IMR-90 (cell line): ENCODE measurements around the gene ENHO. TPM values are rescaled to one million over a fixed set of nuclear protein-coding genes. Genes with fewer than 3 reads are reported as not detected.

Experiments used
- ATAC-seq: fragments of 200-7000 bp; cut with Tn5 transposase; 2 replicates; pipeline ENCODE4 v1.9.1; 2020; ENCODE audit warnings: low read depth, mild to moderate bottlenecking, moderate library complexity
- BruUV-seq: library from RNA; stranded (reverse); fragments of 400-500 nt; replicated peaks from 2 replicates; lab custom pipeline; 2021; lab: Mats Ljungman, UMichigan
- CTCF ChIA-PET: fragments of 300-600 bp; formaldehyde crosslinking; extraction: SDS; loops from one replicate; lab custom pipeline; 2021; ENCODE audit warnings: antibody characterized with exemption; lab: Yijun Ruan, JAX
- POLR2A ChIA-PET: fragments of 300-600 bp; sonication (Branson Sonifier 250); formaldehyde crosslinking; loops from one replicate; lab custom pipeline; 2022; ENCODE audit warnings: antibody characterized with exemption; ENCODE audit not compliant: unreplicated experiment; lab: Charles Lee
- DNase-seq: peaks from one replicate; pipeline ENCODE4 v3.0.0; 2013
- H2AFZ ChIP-seq: replicated peaks from 2 replicates; pipeline ENCODE3; 2013; ENCODE audit warnings: low read length, mild to moderate bottlenecking; ENCODE audit not compliant: poor library complexity
- H2AK5ac ChIP-seq: 2 replicates; pipeline ENCODE4 v1.6.1; 2013; ENCODE audit warnings: low read depth, low read length, inconsistent platforms
- H2AK9ac ChIP-seq: replicated peaks from 2 replicates; pipeline ENCODE3; 2013; ENCODE audit warnings: mild to moderate bottlenecking, low read depth, low read length, moderate library complexity; ENCODE audit not compliant: poor library complexity
- H2BK120ac ChIP-seq: 2 replicates; pipeline ENCODE4 v1.6.1; 2013; ENCODE audit warnings: low read depth, low read length, inconsistent platforms
- H2BK15ac ChIP-seq: 3 replicates; pipeline ENCODE4 v1.6.1; 2013; ENCODE audit warnings: low read depth, low read length, inconsistent platforms
- H2BK20ac ChIP-seq: 2 replicates; pipeline ENCODE4 v1.6.1; 2013; ENCODE audit warnings: low read depth, mild to moderate bottlenecking, inconsistent platforms, low read length, moderate library complexity
- H2BK5ac ChIP-seq: 2 replicates; pipeline ENCODE4 v1.6.1; 2013; ENCODE audit warnings: mild to moderate bottlenecking, low read depth, low read length, inconsistent platforms; ENCODE audit not compliant: poor library complexity, severe bottlenecking
- H3K14ac ChIP-seq: replicated peaks from 2 replicates; pipeline ENCODE4 v1.6.1; 2013; ENCODE audit warnings: low read depth, low read length, inconsistent platforms
- H3K18ac ChIP-seq: 2 replicates; pipeline ENCODE4 v1.6.1; 2013; ENCODE audit warnings: low read depth, low read length, control low read depth
- H3K23ac ChIP-seq: 2 replicates; pipeline ENCODE4 v1.6.1; 2013; ENCODE audit warnings: low read depth, low read length, inconsistent platforms
- H3K27ac ChIP-seq: 2 replicates; pipeline ENCODE4 v1.5.1; 2013; ENCODE audit warnings: mild to moderate bottlenecking, control low read depth, low read length; ENCODE audit not compliant: insufficient read depth
- H3K27me3 ChIP-seq: 2 replicates; pipeline ENCODE4 v1.6.1; 2013; ENCODE audit warnings: low read length; ENCODE audit not compliant: control insufficient read depth, insufficient read depth
- H3K36me3 ChIP-seq: 2 replicates; pipeline ENCODE4 v1.6.1; 2013; ENCODE audit warnings: low read length, mixed read lengths; ENCODE audit not compliant: control insufficient read depth, insufficient read depth
- H3K4ac ChIP-seq: 2 replicates; pipeline ENCODE4 v1.6.1; 2013; ENCODE audit warnings: low read depth, low read length, inconsistent platforms
- H3K4me1 ChIP-seq: 2 replicates; pipeline ENCODE4 v1.6.1; 2013; ENCODE audit warnings: low read length, mixed read lengths; ENCODE audit not compliant: control insufficient read depth, insufficient read depth
- H3K4me2 ChIP-seq: 2 replicates; pipeline ENCODE4 v1.6.1; 2013; ENCODE audit warnings: low read depth, mild to moderate bottlenecking, control low read depth, low read length, moderate library complexity
- H3K4me3 ChIP-seq: 2 replicates; pipeline ENCODE4 v1.5.1; 2013; ENCODE audit warnings: low read depth, mild to moderate bottlenecking, control low read depth, low read length, moderate library complexity; ENCODE audit not compliant: insufficient read depth
- H3K56ac ChIP-seq: 2 replicates; pipeline ENCODE4 v1.6.1; 2013; ENCODE audit warnings: low read length, inconsistent platforms; ENCODE audit not compliant: insufficient read depth; ENCODE audit errors: extremely low read depth
- H3K79me1 ChIP-seq, 2 experiments: 2 replicates each; pipeline ENCODE4 v1.6.1; 2013; ENCODE audit warnings: low read length in 2 of 2, inconsistent platforms in 1 of 2, low read depth in 1 of 2
- H3K9ac ChIP-seq: 2 replicates; pipeline ENCODE4 v1.6.1; 2013; ENCODE audit warnings: low read depth, low read length, control low read depth
- H3K9me1 ChIP-seq: 2 replicates; pipeline ENCODE4 v1.6.1; 2013; ENCODE audit warnings: low read length, inconsistent platforms; ENCODE audit not compliant: insufficient read depth
- H3K9me3 ChIP-seq: 2 replicates; pipeline ENCODE4 v1.6.1; 2013; ENCODE audit warnings: low read length; ENCODE audit not compliant: control insufficient read depth, insufficient read depth
- H4K20me1 ChIP-seq: 2 replicates; pipeline ENCODE4 v1.6.1; 2013; ENCODE audit warnings: low read length, inconsistent platforms; ENCODE audit not compliant: insufficient read depth
- H4K5ac ChIP-seq: 2 replicates; pipeline ENCODE4 v1.6.1; 2013; ENCODE audit warnings: mild to moderate bottlenecking, low read depth, low read length, control low read depth
- H4K8ac ChIP-seq, 2 experiments: 2 replicates each; pipeline ENCODE4 v1.6.1; 2013; ENCODE audit warnings: low read depth in 2 of 2, low read length in 2 of 2, control low read depth in 1 of 2, inconsistent platforms in 1 of 2
- H4K91ac ChIP-seq: 2 replicates; pipeline ENCODE4 v1.6.1; 2013; ENCODE audit warnings: low read depth, low read length, inconsistent platforms; ENCODE audit not compliant: insufficient read depth
- BHLHE40 ChIP-seq: fragments of 150-350 bp; IDR thresholded peaks from 2 replicates; pipeline ENCODE4 v1.6.1; 2016; ENCODE audit warnings: mild to moderate bottlenecking, low read depth, low read length
- CHD1 ChIP-seq: IDR thresholded peaks from 2 replicates; pipeline ENCODE4 v1.6.1; 2012; ENCODE audit warnings: low read depth, low read length, improper control_type of control experiment
- MAZ ChIP-seq: IDR thresholded peaks from 2 replicates; pipeline ENCODE4 v1.6.1; 2012; ENCODE audit warnings: low read depth, mild to moderate bottlenecking, low read length, improper control_type of control experiment, moderate library complexity, borderline replicate concordance
- RAD21 ChIP-seq: IDR thresholded peaks from 2 replicates; pipeline ENCODE4 v1.6.1; 2012; ENCODE audit warnings: low read length, improper control_type of control experiment
- RFX5 ChIP-seq: IDR thresholded peaks from 2 replicates; pipeline ENCODE4 v1.8.0; 2012; ENCODE audit warnings: low read depth, mild to moderate bottlenecking, low read length, moderate library complexity
- WGBS, 2 experiments: methylation state at CpG; one replicate each; pipeline versions ENCODE4 v1.1.5 to v1.1.7; 2013; ENCODE audit warnings: missing lambda C conversion rate in 2 of 2; ENCODE audit not compliant: insufficient read length in 1 of 2; ENCODE audit errors: extremely low coverage in 2 of 2; 5-methylcytosine and 5-hydroxymethylcytosine counted together
- dilution Hi-C: fragments of 300-500 bp; cut with HindIII; formaldehyde crosslinking; loops from one replicate; pipeline ENCODE4 v1.14.3; 2018; ENCODE audit warnings: low sequenced_read_pairs; ENCODE audit not compliant: unreplicated experiment
- in situ Hi-C: fragments of 300-500 bp; cut with MboI; formaldehyde crosslinking; loops from 3 replicates; pipeline ENCODE4 v1.14.3; 2019; ENCODE audit warnings: low sequenced_read_pairs, inconsistent platforms, mixed read lengths
- intact Hi-C: fragments of 100-400 bp; cut with micrococcal nuclease; formaldehyde crosslinking; loops from 2 replicates; pipeline ENCODE4 v1.10.0; 2022
- polyA plus RNA-seq, 3 experiments: library from polyadenylated mRNA; depleted of rRNA; stranded (reverse); fragments of >200 nt; gene quantifications; 2 replicates each; pipeline ENCODE4 v1.2.3, GENCODE V29; 2012; ENCODE audit warnings: low replicate concordance in 1 of 3
- total RNA-seq: library from RNA; depleted of rRNA; stranded (reverse); fragments of >200 nt; gene quantifications from 2 replicates; pipeline ENCODE4 v1.2.3, GENCODE V29; 2012
- TF ChIP-seq, protein P1 (sequence below): fragments of 150-350 bp; IDR thresholded peaks from 2 replicates; pipeline ENCODE4 v1.6.1; 2016; ENCODE audit warnings: low read depth, mild to moderate bottlenecking, low read length, moderate library complexity, borderline replicate concordance

Gene ENHO
- total and polyA plus RNA-seq, 2 of the 4 experiments (the other 2 are of a cell fraction), result not detected

DNA sequence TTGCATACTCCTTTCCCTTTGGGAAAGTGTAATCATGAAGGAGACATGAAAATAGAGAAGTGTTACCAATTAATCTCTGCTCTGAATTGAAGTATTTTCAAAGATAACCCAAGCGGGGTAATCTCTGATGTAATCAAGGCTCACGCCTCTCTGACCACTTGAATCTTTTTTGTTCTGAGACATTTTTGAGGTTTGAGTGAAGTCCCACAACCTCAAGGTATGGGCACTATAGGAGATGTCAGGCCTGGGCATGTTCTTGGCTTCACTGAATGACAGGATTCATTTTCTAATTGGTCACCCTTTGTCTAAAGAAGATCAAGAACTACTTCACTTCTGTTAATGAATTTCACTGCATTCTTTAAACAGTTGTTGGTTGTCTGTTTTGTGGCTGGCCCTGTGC lies 23.7 kb downstream of the ENHO start:
- no peak overlapping the region for H3K4me2 ChIP-seq
- H2AK9ac ChIP-seq, result no peak overlapping the region
- H2AK5ac ChIP-seq, result no peak overlapping the region
- H3K9ac ChIP-seq, result no peak overlapping the region
- no peak overlapping the region for H3K23ac ChIP-seq
- H4K5ac ChIP-seq, result no peak overlapping the region
- no peak overlapping the region for H2AFZ ChIP-seq
- in situ Hi-C loops (loop anchor here (10.0 kb wide), 1 partner anchor 64 kb away; no protein-coding TSS in a partner anchor), intact Hi-C loops (no loop called here), dilution Hi-C loops (no loop called here)
- H3K9me3 ChIP-seq, result no peaks in the 10 kb centered on the region
- no peak overlapping the region for H3K4me3 ChIP-seq
- H3K14ac ChIP-seq, result no peak overlapping the region
- no peak overlapping the region for H4K91ac ChIP-seq
- TF ChIP-seq, protein P1, sequence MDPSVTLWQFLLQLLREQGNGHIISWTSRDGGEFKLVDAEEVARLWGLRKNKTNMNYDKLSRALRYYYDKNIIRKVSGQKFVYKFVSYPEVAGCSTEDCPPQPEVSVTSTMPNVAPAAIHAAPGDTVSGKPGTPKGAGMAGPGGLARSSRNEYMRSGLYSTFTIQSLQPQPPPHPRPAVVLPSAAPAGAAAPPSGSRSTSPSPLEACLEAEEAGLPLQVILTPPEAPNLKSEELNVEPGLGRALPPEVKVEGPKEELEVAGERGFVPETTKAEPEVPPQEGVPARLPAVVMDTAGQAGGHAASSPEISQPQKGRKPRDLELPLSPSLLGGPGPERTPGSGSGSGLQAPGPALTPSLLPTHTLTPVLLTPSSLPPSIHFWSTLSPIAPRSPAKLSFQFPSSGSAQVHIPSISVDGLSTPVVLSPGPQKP, result no peak
- TF ChIP-seq MAZ, result no peak
- no peak for TF ChIP-seq BHLHE40
- no peak for TF ChIP-seq RFX5
- no peak for TF ChIP-seq RAD21
- no peak for TF ChIP-seq CHD1
- no peak overlapping the region for H3K18ac ChIP-seq
- no peak overlapping the region for H4K8ac ChIP-seq
- WGBS, 2 experiments, result no CpG with 5 or more reads among the region's 2 CpGs
- no peaks in the 10 kb centered on the region; the same call in 1 of the 2 replicates for H4K20me1 ChIP-seq
- H3K27me3 ChIP-seq, result peaks cover 44% of the 10 kb centered on the region
- no peak overlapping the region for H2BK15ac ChIP-seq
- H2BK20ac ChIP-seq, result no peak overlapping the region
- H3K79me1 ChIP-seq, result no peaks in the 10 kb centered on the region
- no peaks in the 10 kb centered on the region; the same call in 1 of the 2 replicates for H3K4me1 ChIP-seq
- no peak overlapping the region for H3K4ac ChIP-seq
- no peak overlapping the region for H2BK120ac ChIP-seq
- H2BK5ac ChIP-seq, result no peak overlapping the region
- POLR2A ChIA-PET, result no interaction called here
- BruUV-seq, result no TSS peak
- ATAC-seq, result no peak
- H3K56ac ChIP-seq, result no peak overlapping the region
- H3K36me3 ChIP-seq, result no peaks in the 10 kb centered on the region
- H3K9me1 ChIP-seq, result no peaks in the 10 kb centered on the region
- no peak for DNase-seq
- H3K27ac ChIP-seq, result no peak overlapping the region
- CTCF ChIA-PET, result interaction anchor here (1.0 to 1.1 kb wide), 2 partner anchors 9 to 95 kb away, joined by 4 to 5 read pairs; no protein-coding TSS in a partner anchor
